ENCODE data around the gene NTRK1. TPM values are rescaled to one million over a fixed set of nuclear protein-coding genes. Genes with fewer than 3 reads are reported as not detected.

Gene NTRK1
- total RNA-seq, 1 experiment from 2014 or later = 0.24 TPM

DNA sequence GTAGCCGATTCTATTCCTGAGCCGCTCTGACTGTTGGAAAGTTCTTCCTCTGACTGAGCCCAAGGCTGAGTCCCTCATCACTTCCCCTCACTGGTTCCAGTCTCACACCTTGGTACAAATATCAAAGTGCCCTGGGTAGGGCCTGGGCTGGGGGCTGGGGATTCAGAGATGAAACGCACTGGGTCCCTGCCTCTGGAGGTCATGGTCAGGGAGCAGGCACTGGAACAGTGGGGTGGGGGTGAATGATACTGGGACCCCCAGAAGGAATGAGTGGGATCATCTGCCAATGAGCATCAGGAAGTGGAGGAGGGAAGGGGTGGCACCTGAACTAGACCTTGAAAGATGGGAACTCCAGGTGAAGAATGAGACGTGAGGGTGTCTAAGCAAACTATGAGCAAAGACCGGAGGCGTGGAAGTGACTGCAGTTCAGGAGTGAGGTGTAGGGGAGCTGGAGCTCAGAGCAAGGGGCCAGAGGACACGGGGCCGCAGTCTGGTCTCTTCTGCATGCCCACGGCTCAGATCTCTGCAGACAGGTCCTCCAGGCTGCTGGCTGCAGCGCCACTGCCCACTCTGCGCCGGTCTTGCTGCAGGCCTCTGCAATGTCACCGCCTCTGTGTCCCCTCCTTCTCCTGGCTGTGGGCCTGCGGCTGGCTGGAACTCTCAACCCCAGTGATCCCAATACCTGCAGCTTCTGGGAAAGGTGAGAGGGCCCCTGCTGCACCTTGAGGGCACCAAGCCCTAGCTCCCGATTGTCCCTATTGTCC is 42.8 kb downstream of the NTRK1 start:
- Mint-ChIP-seq H3K4me3 (no peak overlapping the region), H3K27ac (no peak overlapping the region), H3K36me3 (ENCODE audit: insufficient read depth in 1 of 3, low read depth in 3 of 3) (no peaks in the 10 kb centered on the region), H3K9me3 (no peaks in the 10 kb centered on the region), H3K4me1 (peaks cover 2 to 17% of the 10 kb centered on the region in 2 experiments), H3K27me3 (ENCODE audit: low read depth) (peaks cover 28% of the 10 kb centered on the region)
- H3K14ac ChIP-seq (ENCODE audit: insufficient read depth, low read length) = no peak overlapping the region
- H3K4ac ChIP-seq (ENCODE audit: low read depth, low read length) = no peak overlapping the region
- no peak overlapping the region for H3T11ph ChIP-seq (ENCODE audit: low read length)
- no peak overlapping the region for H4K5ac ChIP-seq (ENCODE audit: insufficient read length, low read depth, low read length)
- H4K8ac ChIP-seq (replicated peaks; ENCODE audit: insufficient read length, low read depth, low read length) = no peak overlapping the region
- no peak overlapping the region for H3K27ac ChIP-seq (ENCODE audit: insufficient read length, low read depth, low read length)
- no peak overlapping the region for H2AK5ac ChIP-seq (ENCODE audit: insufficient read length, low read length)
- H3K9me3 ChIP-seq (ENCODE audit: control insufficient read depth, low read depth, low read length) = no peaks in the 10 kb centered on the region
- H2BK120ac ChIP-seq (ENCODE audit: low read depth, low read length, poor library complexity, severe bottlenecking) = no peak overlapping the region
- H3K9ac ChIP-seq (ENCODE audit: extremely low read depth, insufficient read length, low read length) = no peak overlapping the region
- H2AFZ ChIP-seq (ENCODE audit: low read length) = no peak overlapping the region
- H3K27me3 ChIP-seq (ENCODE audit: insufficient read depth, low read length) = no peaks in the 10 kb centered on the region; the same call in 1 of the 2 replicates
- no peak overlapping the region for H3K56ac ChIP-seq (ENCODE audit: insufficient read length, low read depth, low read length)
- no peaks in the 10 kb centered on the region for H3K23me2 ChIP-seq (ENCODE audit: insufficient read length, low read depth, low read length, poor library complexity, severe bottlenecking)
- no peak overlapping the region for H2BK15ac ChIP-seq (ENCODE audit: low read depth, low read length)
- no peak overlapping the region for H2BK20ac ChIP-seq (ENCODE audit: low read depth, low read length, poor library complexity, severe bottlenecking)
- H3K23ac ChIP-seq (ENCODE audit: insufficient read length, low read depth, low read length) = no peak overlapping the region
- no peaks in the 10 kb centered on the region for H3K4me1 ChIP-seq (ENCODE audit: insufficient read depth, low read length)
- no CpG with 5 or more reads among the region's 15 CpGs for WGBS (ENCODE audit: extremely low coverage, insufficient read length, low lambda C conversion rate)
- H2BK12ac ChIP-seq (ENCODE audit: insufficient read length, low read depth, low read length) = no peak overlapping the region
- H4K91ac ChIP-seq (ENCODE audit: insufficient read length, low read depth, low read length) = no peak overlapping the region
- TF ChIP-seq, protein P1, sequence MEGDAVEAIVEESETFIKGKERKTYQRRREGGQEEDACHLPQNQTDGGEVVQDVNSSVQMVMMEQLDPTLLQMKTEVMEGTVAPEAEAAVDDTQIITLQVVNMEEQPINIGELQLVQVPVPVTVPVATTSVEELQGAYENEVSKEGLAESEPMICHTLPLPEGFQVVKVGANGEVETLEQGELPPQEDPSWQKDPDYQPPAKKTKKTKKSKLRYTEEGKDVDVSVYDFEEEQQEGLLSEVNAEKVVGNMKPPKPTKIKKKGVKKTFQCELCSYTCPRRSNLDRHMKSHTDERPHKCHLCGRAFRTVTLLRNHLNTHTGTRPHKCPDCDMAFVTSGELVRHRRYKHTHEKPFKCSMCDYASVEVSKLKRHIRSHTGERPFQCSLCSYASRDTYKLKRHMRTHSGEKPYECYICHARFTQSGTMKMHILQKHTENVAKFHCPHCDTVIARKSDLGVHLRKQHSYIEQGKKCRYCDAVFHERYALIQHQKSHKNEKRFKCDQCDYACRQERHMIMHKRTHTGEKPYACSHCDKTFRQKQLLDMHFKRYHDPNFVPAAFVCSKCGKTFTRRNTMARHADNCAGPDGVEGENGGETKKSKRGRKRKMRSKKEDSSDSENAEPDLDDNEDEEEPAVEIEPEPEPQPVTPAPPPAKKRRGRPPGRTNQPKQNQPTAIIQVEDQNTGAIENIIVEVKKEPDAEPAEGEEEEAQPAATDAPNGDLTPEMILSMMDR (conservative IDR thresholded peaks at IDR 0.05) = no peak
- H3K4me2 ChIP-seq (ENCODE audit: insufficient read depth, insufficient read length, low read length) = no peak overlapping the region
- H3K79me1 ChIP-seq (ENCODE audit: insufficient read depth, low read depth, low read length, poor library complexity, severe bottlenecking) = no peaks in the 10 kb centered on the region
- H3K79me2 ChIP-seq (ENCODE audit: insufficient read depth, low read length) = no peaks in the 10 kb centered on the region
- H2BK5ac ChIP-seq (ENCODE audit: insufficient read length, low read length) = no peak overlapping the region
- DNase-seq = no peak
- H4K20me1 ChIP-seq (ENCODE audit: control insufficient read depth, insufficient read depth, insufficient read length) = no peaks in the 10 kb centered on the region
- no peak overlapping the region for H3K18ac ChIP-seq (ENCODE audit: insufficient read length, low read depth, low read length)

Data from H9 (cell line).